ENCODE measurements around the gene MAGEB17. TPM values are rescaled to one million over a fixed set of nuclear protein-coding genes. Genes with fewer than 3 reads are reported as not detected.

Gene MAGEB17
- total RNA-seq (2022; extraction: Qiagen RNA extraction) = not detected in 5 replicates

GRCh38 chrX:16167181-16167580, at the start of gene MAGEB17:
TSS of gene MAGEB17 (plus strand) at chrX:16167481. CDS start at chrX:16170383, 2,902 bp downstream.

GRCh38 chrX:16123222-16123786, 44.0 kb upstream of the MAGEB17 start, which contains the start of gene GRPR:
TSS of gene GRPR (plus strand) at chrX:16123565. CDS start at chrX:16123954, 389 bp downstream.

Other genes starting within 250 kb of the MAGEB17 start
- 0.07 TPM in 1 of 5 replicates, not detected in the others for gene GRPR, start 43.9 kb upstream of the MAGEB17 start, total RNA-seq (2022; extraction: Qiagen RNA extraction)

All from A549 treated with Hydrocortisone at 1 μM for 4 hours (cell line).